Naive thymus-derived CD4-positive, alpha-beta T cell (primary cell): ENCODE measurements around the gene USP35. TPM values are rescaled to one million over a fixed set of nuclear protein-coding genes. Genes with fewer than 3 reads are reported as not detected.
A peak's percentile ranks its signal among the peaks of the same experiment; 100 is the strongest.
"Not testable (repeated sequence)": the region's sequence is repeated elsewhere in the genome, so short reads cannot be mapped to it uniquely, and the experiment has no call there.

ENCODE experiments used
- ATAC-seq: fragments of 150-1000 bp; cut with Tn5 transposase; 2 replicates; pipeline ENCODE4 v1.10.0; 2021; ENCODE audit warnings: mild to moderate bottlenecking, moderate library complexity
- CTCF ChIA-PET: fragments of 350-600 bp; sonication (Branson Sonifier 250); formaldehyde crosslinking; loops from one replicate; lab custom pipeline; 2021; ENCODE audit warnings: antibody characterized with exemption; lab: Charles Lee
- POLR2A ChIA-PET: fragments of 350-600 bp; sonication (Branson Sonifier 250); formaldehyde crosslinking; loops from one replicate; lab custom pipeline; 2021; ENCODE audit warnings: antibody characterized with exemption, inconsistent platforms; lab: Charles Lee
- DNase-seq, 9 donors: peaks; one replicate each; pipeline versions ENCODE4 v3.0.0 to v3.0.0-alpha.2; 2020 to 2022; ENCODE audit warnings: mixed read lengths in 1 of 9
- H3K27ac ChIP-seq: one replicate; pipeline ENCODE4 v1.7.0; 2013; ENCODE audit warnings: mild to moderate bottlenecking, low read depth, low read length, moderate library complexity
- H3K27me3 ChIP-seq, 2 donors: one replicate each; pipeline ENCODE4 v1.7.0; 2013; ENCODE audit warnings: low read length in 2 of 2, mild to moderate bottlenecking in 2 of 2, moderate library complexity in 2 of 2; ENCODE audit not compliant: control insufficient read depth in 2 of 2, insufficient read depth in 2 of 2
- H3K36me3 ChIP-seq, 3 experiments: 1 replicate in 2 of 3; 2 replicates in 1 of 3; pipeline ENCODE4 v1.7.0; 2013; ENCODE audit warnings: low read length in 3 of 3, mild to moderate bottlenecking in 3 of 3, moderate library complexity in 1 of 3; ENCODE audit not compliant: insufficient read depth in 3 of 3, control insufficient read depth in 2 of 3
- H3K4me1 ChIP-seq, 2 donors: one replicate each; pipeline ENCODE4 v1.7.0; 2013; ENCODE audit warnings: low read length in 2 of 2, mild to moderate bottlenecking in 2 of 2, moderate library complexity in 1 of 2; ENCODE audit not compliant: control insufficient read depth in 2 of 2, insufficient read depth in 2 of 2
- H3K4me3 ChIP-seq: 2 replicates; pipeline ENCODE4 v1.7.0; 2013; ENCODE audit warnings: mild to moderate bottlenecking, low read length
- H3K9me3 ChIP-seq, 3 experiments: 1 replicate in 2 of 3; 2 replicates in 1 of 3; pipeline ENCODE4 v1.7.0; 2013; ENCODE audit warnings: low read length in 3 of 3; ENCODE audit not compliant: control insufficient read depth in 2 of 3
- H3K27ac Mint-ChIP-seq, 9 donors: one replicate each; pipeline ENCODE4 v1.8.0; 2020 to 2022; ENCODE audit warnings: mixed read lengths in 9 of 9, mild to moderate bottlenecking in 8 of 9, moderate library complexity in 5 of 9, inconsistent platforms in 2 of 9
- H3K27me3 Mint-ChIP-seq, 5 donors: one replicate each; pipeline ENCODE4 v1.8.0; 2021 to 2022; ENCODE audit warnings: mixed read lengths in 5 of 5, mild to moderate bottlenecking in 1 of 5
- H3K36me3 Mint-ChIP-seq, 5 donors: one replicate each; pipeline ENCODE4 v1.8.0; 2020 to 2022; ENCODE audit warnings: mixed read lengths in 5 of 5, mild to moderate bottlenecking in 3 of 5, inconsistent platforms in 1 of 5
- H3K4me1 Mint-ChIP-seq, 7 donors: one replicate each; pipeline ENCODE4 v1.8.0; 2020 to 2022; ENCODE audit warnings: mixed read lengths in 7 of 7, mild to moderate bottlenecking in 3 of 7, inconsistent platforms in 1 of 7
- H3K4me3 Mint-ChIP-seq, 10 donors: one replicate each; pipeline ENCODE4 v1.8.0; 2020 to 2022; ENCODE audit warnings: mild to moderate bottlenecking in 10 of 10, mixed read lengths in 10 of 10, moderate library complexity in 6 of 10, inconsistent platforms in 2 of 10
- H3K9me3 Mint-ChIP-seq, 11 donors: one replicate each; pipeline ENCODE4 v1.8.0; 2020 to 2022; ENCODE audit warnings: mixed read lengths in 11 of 11, mild to moderate bottlenecking in 4 of 11, inconsistent platforms in 1 of 11, moderate library complexity in 1 of 11
- intact Hi-C, 2 donors: fragments of 100-400 bp; cut with micrococcal nuclease; formaldehyde crosslinking; loops; one replicate each; pipeline ENCODE4 v1.15.1; 2023
- polyA plus RNA-seq, 2 donors: library from polyadenylated mRNA; unstranded; fragments of 300-500 nt; fragmentation: Illumina TruSeq; gene quantifications; one replicate each; pipeline ENCODE4 v1.2.3, GENCODE V29; 2021
- total RNA-seq, 6 experiments: library from RNA in 5 of 6; stranded (reverse) in 5 of 6; gene quantifications; 1 replicate in 5 of 6; 2 replicates in 1 of 6; pipeline ENCODE4 v1.2.3 and lab custom pipeline; 2021 to 2026

The USP35 gene
- total and polyA plus RNA-seq, 7 experiments from 2014 or later: 1.2 to 19.2 (median 13.2) TPM

- no peak overlapping the region for H3K27ac Mint-ChIP-seq
- no peak overlapping the region for H3K4me3 Mint-ChIP-seq
- CTCF ChIA-PET: no interaction called here
- POLR2A ChIA-PET: no interaction called here
- peaks cover 0 to 4% (median 3%) of the 10 kb centered on the region in 5 donors for H3K36me3 Mint-ChIP-seq
- H3K4me3 ChIP-seq: no peak overlapping the region
- no peak for ATAC-seq
- no peaks in the 10 kb centered on the region for H3K9me3 ChIP-seq
- no peaks in the 10 kb centered on the region for H3K9me3 Mint-ChIP-seq
- peaks cover 0 to under 1% (median 0%) of the 10 kb centered on the region in 3 experiments for H3K36me3 ChIP-seq
- DNase-seq: no peak
- H3K27ac ChIP-seq: no peak overlapping the region
- no peaks in the 10 kb centered on the region for H3K27me3 ChIP-seq
- peaks cover 0 to 6% (median 0%) of the 10 kb centered on the region in 7 donors for H3K4me1 Mint-ChIP-seq
- H3K27me3 Mint-ChIP-seq: no peaks in the 10 kb centered on the region
- H3K4me1 ChIP-seq: no peaks in the 10 kb centered on the region
- intact Hi-C loops: no loop called here
Measured at GRCh38 chr11:78166855-78167469, 21.8 kb upstream of the USP35 start.

- peak overlapping the region in 2 of 9 donors; percentile 9 to 58 for H3K27ac Mint-ChIP-seq
- Histone ChIP-seq H3K4me3 (no peak overlapping the region), H3K27ac (no peak overlapping the region), H3K4me1 (no peaks in the 10 kb centered on the region), H3K9me3 (no peaks in the 10 kb centered on the region), H3K36me3 (peaks cover 0 to 17% (median 0%) of the 10 kb centered on the region in 3 experiments), H3K27me3 (no peaks in the 10 kb centered on the region)
- intact Hi-C loops: no loop called here
- H3K4me1 Mint-ChIP-seq: peaks cover 0 to 6% (median 0%) of the 10 kb centered on the region in 7 donors
- no peak overlapping the region for H3K4me3 Mint-ChIP-seq
- no peak for ATAC-seq
- POLR2A ChIA-PET: no interaction called here
- no peaks in the 10 kb centered on the region for H3K9me3 Mint-ChIP-seq
- H3K27me3 Mint-ChIP-seq: no peaks in the 10 kb centered on the region
- no peak for DNase-seq
- CTCF ChIA-PET: no interaction called here
- H3K36me3 Mint-ChIP-seq: peaks cover 9 to 21% (median 18%) of the 10 kb centered on the region in 5 donors
Measured at GRCh38 chr11:78168539-78169477, 19.9 kb upstream of the USP35 start.

- ChIA-PET CTCF (no interaction called here), POLR2A (no interaction called here)
- Mint-ChIP-seq H3K9me3 (no peaks in the 10 kb centered on the region), H3K4me3 (no peak overlapping the region), H3K27ac (peak overlapping the region in 3 of 9 donors; percentile 12 to 72 (median 55)), H3K4me1 (peaks cover 0 to 6% (median 0%) of the 10 kb centered on the region in 7 donors), H3K36me3 (peaks cover 13 to 31% (median 27%) of the 10 kb centered on the region in 5 donors), H3K27me3 (no peaks in the 10 kb centered on the region)
- DNase-seq: no peak
- Histone ChIP-seq H3K36me3 (peaks cover 0 to 24% (median 0%) of the 10 kb centered on the region in 3 experiments), H3K4me3 (no peak overlapping the region), H3K27me3 (no peaks in the 10 kb centered on the region), H3K9me3 (no peaks in the 10 kb centered on the region), H3K27ac (no peak overlapping the region), H3K4me1 (no peaks in the 10 kb centered on the region)
- ATAC-seq: no peak
- intact Hi-C loops: no loop called here
Measured at GRCh38 chr11:78170413-78170812, 18.3 kb upstream of the USP35 start.

- H3K27ac Mint-ChIP-seq: peak overlapping the region in 3 of 9 donors; percentile 12 to 72 (median 55)
- Histone ChIP-seq H3K27ac (no peak overlapping the region), H3K27me3 (no peaks in the 10 kb centered on the region), H3K4me1 (no peaks in the 10 kb centered on the region), H3K4me3 (no peak overlapping the region), H3K36me3 (peaks cover 0 to 25% (median 0%) of the 10 kb centered on the region in 3 experiments), H3K9me3 (no peaks in the 10 kb centered on the region)
- ChIA-PET POLR2A (no interaction called here), CTCF (no interaction called here)
- peaks cover 0 to under 1% (median 0%) of the 10 kb centered on the region in 11 donors for H3K9me3 Mint-ChIP-seq
- ATAC-seq (no peak), DNase-seq (no peak)
- intact Hi-C loops: no loop called here
- H3K27me3 Mint-ChIP-seq: no peaks in the 10 kb centered on the region
- H3K4me1 Mint-ChIP-seq: peaks cover 0 to 6% (median 0%) of the 10 kb centered on the region in 7 donors
- peaks cover 13 to 31% (median 29%) of the 10 kb centered on the region in 5 donors for H3K36me3 Mint-ChIP-seq
- no peak overlapping the region for H3K4me3 Mint-ChIP-seq
Measured at GRCh38 chr11:78170874-78171549, 17.7 kb upstream of the USP35 start.

- H3K4me3 Mint-ChIP-seq: no peak overlapping the region
- no peaks in the 10 kb centered on the region for H3K27me3 Mint-ChIP-seq
- peaks cover 0 to 5% (median 0%) of the 10 kb centered on the region in 11 donors for H3K9me3 Mint-ChIP-seq
- peaks cover 0 to 6% (median 2%) of the 10 kb centered on the region in 7 donors for H3K4me1 Mint-ChIP-seq
- no peak for DNase-seq
- H3K4me1 ChIP-seq: no peaks in the 10 kb centered on the region
- peaks cover 0 to 29% (median 0%) of the 10 kb centered on the region in 3 experiments for H3K36me3 ChIP-seq
- no peak overlapping the region for H3K27ac ChIP-seq
- no peak overlapping the region for H3K27ac Mint-ChIP-seq
- H3K27me3 ChIP-seq: no peaks in the 10 kb centered on the region
- no peaks in the 10 kb centered on the region for H3K9me3 ChIP-seq
- CTCF ChIA-PET: interaction anchor here (0.7 kb wide), 1 partner anchor 16 kb away, joined by 3 read pairs; no protein-coding TSS in a partner anchor
- intact Hi-C loops: no loop called here
- ATAC-seq: no peak
- peaks cover 17 to 40% (median 38%) of the 10 kb centered on the region in 5 donors for H3K36me3 Mint-ChIP-seq
- POLR2A ChIA-PET: no interaction called here
- H3K4me3 ChIP-seq: no peak overlapping the region
Measured at GRCh38 chr11:78171951-78172350, 16.8 kb upstream of the USP35 start.

- H3K27ac Mint-ChIP-seq, H3K27ac ChIP-seq, H3K4me1 ChIP-seq, H3K9me3 Mint-ChIP-seq, ATAC-seq, H3K27me3 Mint-ChIP-seq, H3K27me3 ChIP-seq, H3K9me3 ChIP-seq, POLR2A ChIA-PET, H3K4me3 Mint-ChIP-seq, DNase-seq, intact Hi-C loops, H3K4me3 ChIP-seq: not testable (repeated sequence)
- Mint-ChIP-seq H3K36me3 (peaks cover 19 to 57% (median 51%) of the 10 kb centered on the region in 5 donors), H3K4me1 (peaks cover 0 to 14% (median 6%) of the 10 kb centered on the region in 7 donors)
- H3K36me3 ChIP-seq: peaks cover 0 to 34% (median 0%) of the 10 kb centered on the region in 3 experiments
- CTCF ChIA-PET: interaction anchor here (1.0 kb wide), 1 partner anchor 27 kb away, joined by 3 read pairs; no protein-coding TSS in a partner anchor
Measured at GRCh38 chr11:78175862-78176261, 12.9 kb upstream of the USP35 start.
